Colonic mucosa (tissue), 4 donors: ENCODE measurements around the gene RSU1. TPM values are rescaled to one million over a fixed set of nuclear protein-coding genes. Genes with fewer than 3 reads are reported as not detected.

Source experiments
- DNase-seq: peaks from one replicate; pipeline ENCODE4 v3.0.0-alpha.2; 2020
- H3K27ac ChIP-seq: fragments of 200-600 bp; one replicate; pipeline ENCODE4 v1.8.0; 2021
- H3K27me3 ChIP-seq: fragments of 200-600 bp; one replicate; pipeline ENCODE4 v1.8.0; 2021
- H3K36me3 ChIP-seq: fragments of 200-600 bp; one replicate; pipeline ENCODE4 v1.8.0; 2021
- H3K4me1 ChIP-seq: fragments of 200-600 bp; one replicate; pipeline ENCODE4 v1.8.0; 2021; ENCODE audit warnings: mild to moderate bottlenecking
- H3K4me3 ChIP-seq: fragments of 200-600 bp; one replicate; pipeline ENCODE4 v1.8.0; 2021
- H3K9ac ChIP-seq, 2 donors: one replicate each; pipeline ENCODE4 v1.7.0; 2013; ENCODE audit warnings: control low read depth in 2 of 2, low read depth in 2 of 2, low read length in 2 of 2
- H3K9me3 ChIP-seq: fragments of 200-600 bp; one replicate; pipeline ENCODE4 v1.8.0; 2021
- intact Hi-C: fragments of 100-400 bp; cut with DNase I; formaldehyde crosslinking; loops from one replicate; pipeline ENCODE4 v1.14.1; 2022
- total RNA-seq, 2 donors: library from RNA; stranded (reverse); fragmentation: NEBNext Ultra II Directional in 1 of 2; extraction: Animal tissue kit (Norgen Biotek cat#: 25700) in 1 of 2; gene quantifications; one replicate each; pipeline ENCODE4 v1.2.1, GENCODE V29; 2021
- TF ChIP-seq, protein P1 (sequence below): fragments of 200-600 bp; IDR thresholded peaks from one replicate; pipeline ENCODE4 v1.8.0; 2022; ENCODE audit warnings: antibody characterized with exemption, mild to moderate bottlenecking
- donor health status: healthy.
- donor health status: DM: no; HTN: no; CAD: no.
- donor health status: DM: no; HTN: no; CAD: no.

The RSU1 gene
- total RNA-seq, 2 donors from 2014 or later, result 44.3 to 82.9 TPM

DNA sequence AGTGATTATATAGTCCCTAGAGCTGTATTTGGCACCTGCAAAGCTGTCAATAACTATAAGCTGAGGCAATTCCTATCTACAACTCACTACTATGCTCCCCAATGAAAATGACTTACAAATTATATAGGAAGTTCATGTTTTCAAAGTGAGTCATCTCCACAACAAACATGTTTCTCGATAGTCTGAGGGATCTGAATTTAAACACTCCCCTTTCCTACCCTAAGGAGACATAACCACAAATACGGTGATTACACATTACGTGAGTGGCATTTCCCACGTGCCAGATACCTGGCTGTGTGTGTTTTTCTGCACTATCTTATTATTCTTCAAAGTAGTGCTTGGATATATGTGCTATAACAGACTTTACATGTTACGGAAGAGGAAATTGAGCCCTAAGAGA is 173.1 kb downstream of the RSU1 start:
- intact Hi-C loops, result no loop called here
- H3K9me3 ChIP-seq, result no peaks in the 10 kb centered on the region
- H3K27me3 ChIP-seq, result no peaks in the 10 kb centered on the region
- H3K27ac ChIP-seq, result no peak overlapping the region
- no peak for DNase-seq
- no peaks in the 10 kb centered on the region for H3K36me3 ChIP-seq
- TF ChIP-seq, protein P1, sequence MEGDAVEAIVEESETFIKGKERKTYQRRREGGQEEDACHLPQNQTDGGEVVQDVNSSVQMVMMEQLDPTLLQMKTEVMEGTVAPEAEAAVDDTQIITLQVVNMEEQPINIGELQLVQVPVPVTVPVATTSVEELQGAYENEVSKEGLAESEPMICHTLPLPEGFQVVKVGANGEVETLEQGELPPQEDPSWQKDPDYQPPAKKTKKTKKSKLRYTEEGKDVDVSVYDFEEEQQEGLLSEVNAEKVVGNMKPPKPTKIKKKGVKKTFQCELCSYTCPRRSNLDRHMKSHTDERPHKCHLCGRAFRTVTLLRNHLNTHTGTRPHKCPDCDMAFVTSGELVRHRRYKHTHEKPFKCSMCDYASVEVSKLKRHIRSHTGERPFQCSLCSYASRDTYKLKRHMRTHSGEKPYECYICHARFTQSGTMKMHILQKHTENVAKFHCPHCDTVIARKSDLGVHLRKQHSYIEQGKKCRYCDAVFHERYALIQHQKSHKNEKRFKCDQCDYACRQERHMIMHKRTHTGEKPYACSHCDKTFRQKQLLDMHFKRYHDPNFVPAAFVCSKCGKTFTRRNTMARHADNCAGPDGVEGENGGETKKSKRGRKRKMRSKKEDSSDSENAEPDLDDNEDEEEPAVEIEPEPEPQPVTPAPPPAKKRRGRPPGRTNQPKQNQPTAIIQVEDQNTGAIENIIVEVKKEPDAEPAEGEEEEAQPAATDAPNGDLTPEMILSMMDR, result no peak
- no peak overlapping the region for H3K4me3 ChIP-seq
- H3K4me1 ChIP-seq, result no peaks in the 10 kb centered on the region
- H3K9ac ChIP-seq, result no peak overlapping the region

DNA sequence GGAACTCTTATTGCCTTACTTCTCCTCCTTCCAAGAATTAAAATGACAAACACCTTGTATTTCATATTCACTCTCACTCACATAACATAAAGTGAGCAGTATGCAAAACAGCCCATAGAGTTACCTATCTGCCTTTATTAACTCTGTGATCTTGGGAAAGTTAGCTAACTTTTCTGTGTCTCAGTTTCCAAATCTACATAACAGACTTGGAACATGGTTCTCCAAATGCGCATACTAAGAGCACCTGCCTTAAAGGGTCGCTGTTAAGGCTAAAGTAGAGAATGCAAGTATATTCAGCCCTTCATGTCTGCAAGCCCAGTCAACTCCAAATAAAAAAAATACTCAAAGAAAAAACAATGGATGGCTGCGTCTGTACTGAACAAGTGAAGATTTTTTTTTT is 173.7 kb downstream of the RSU1 start:
- DNase-seq, result no peak
- no peak overlapping the region for H3K4me3 ChIP-seq
- intact Hi-C loops, result no loop called here

DNA sequence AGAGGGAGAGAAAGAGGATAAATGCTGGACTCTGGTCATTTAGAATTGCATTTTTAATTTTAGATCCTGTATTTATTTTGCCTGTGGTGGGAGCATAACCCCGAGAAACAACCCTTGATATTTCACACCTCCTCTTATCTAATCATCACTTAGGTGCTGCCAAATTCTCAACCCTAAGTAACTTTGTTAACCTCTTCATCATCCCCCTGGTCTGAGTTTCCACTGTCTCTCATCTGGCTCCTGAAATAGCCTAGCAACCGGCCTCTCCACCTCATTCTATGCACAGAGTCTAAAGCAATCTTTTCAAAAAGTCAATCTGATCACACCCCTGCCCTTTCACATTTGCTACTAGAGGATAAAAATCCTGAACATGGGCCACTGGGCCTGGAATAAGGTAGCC is 177.1 kb downstream of the RSU1 start:
- no peaks in the 10 kb centered on the region for H3K4me1 ChIP-seq
- no peaks in the 10 kb centered on the region for H3K36me3 ChIP-seq
- no peak for DNase-seq
- TF ChIP-seq, protein P1, result no peak
- no peak overlapping the region for H3K27ac ChIP-seq
- intact Hi-C loops, result no loop called here
- H3K27me3 ChIP-seq, result no peaks in the 10 kb centered on the region
- H3K4me3 ChIP-seq, result no peak overlapping the region
- H3K9me3 ChIP-seq, result no peaks in the 10 kb centered on the region
- no peak overlapping the region for H3K9ac ChIP-seq

More for the DNA sequence above, 173.7 kb downstream of the RSU1 start:
- no peaks in the 10 kb centered on the region for H3K36me3 ChIP-seq
- TF ChIP-seq, protein P1, result no peak
- no peaks in the 10 kb centered on the region for H3K9me3 ChIP-seq
- no peaks in the 10 kb centered on the region for H3K4me1 ChIP-seq
- H3K27me3 ChIP-seq, result no peaks in the 10 kb centered on the region
- no peak overlapping the region for H3K9ac ChIP-seq
- no peak overlapping the region for H3K27ac ChIP-seq

DNA sequence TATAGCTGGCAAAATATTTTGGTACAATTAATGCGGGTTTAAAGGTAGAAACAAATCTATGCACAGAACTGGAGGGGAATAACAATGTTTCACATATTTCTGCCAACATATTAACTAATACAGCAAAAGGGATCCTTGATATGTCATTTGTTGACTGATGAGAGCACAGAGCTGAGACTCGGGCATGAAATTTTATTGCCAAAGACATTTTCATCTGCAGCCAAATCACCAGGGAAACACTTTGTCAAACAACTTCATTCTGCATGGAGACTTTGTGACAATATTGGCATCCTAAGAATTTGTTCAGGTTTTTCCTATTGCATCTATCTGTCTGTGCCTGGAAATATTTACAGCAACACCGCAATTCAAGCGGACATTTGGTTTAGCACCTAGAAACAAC is 177.8 kb downstream of the RSU1 start:
- no peaks in the 10 kb centered on the region for H3K9me3 ChIP-seq
- no peaks in the 10 kb centered on the region for H3K36me3 ChIP-seq
- no peak overlapping the region for H3K4me3 ChIP-seq
- H3K9ac ChIP-seq, result no peak overlapping the region
- H3K27me3 ChIP-seq, result no peaks in the 10 kb centered on the region
- H3K4me1 ChIP-seq, result no peaks in the 10 kb centered on the region
- H3K27ac ChIP-seq, result no peak overlapping the region
- DNase-seq, result no peak
- TF ChIP-seq, protein P1, result no peak
- intact Hi-C loops, result no loop called here

DNA sequence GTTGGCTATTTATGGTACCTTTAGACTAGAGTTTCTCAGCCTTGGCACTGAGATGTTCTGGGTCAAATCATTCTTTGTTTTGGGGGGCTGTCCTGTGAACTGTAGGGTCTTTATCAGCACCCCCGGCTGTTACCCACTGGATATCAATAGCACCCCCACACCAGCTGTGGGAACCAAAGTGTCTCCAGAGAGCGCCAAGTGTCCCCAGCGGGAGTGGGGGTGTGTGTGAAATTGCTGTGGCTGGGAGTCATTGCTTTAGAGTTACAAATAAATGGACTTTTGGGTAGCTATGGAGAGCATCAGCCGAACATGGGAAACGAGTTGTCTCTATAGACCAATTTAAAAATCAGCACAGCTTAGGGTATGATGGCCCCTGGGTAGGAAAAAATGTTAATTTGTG is 184.2 kb downstream of the RSU1 start:
- Histone ChIP-seq H3K27ac (no peak overlapping the region), H3K4me3 (no peak overlapping the region), H3K9ac (no peak overlapping the region), H3K9me3 (no peaks in the 10 kb centered on the region), H3K36me3 (no peaks in the 10 kb centered on the region), H3K4me1 (no peaks in the 10 kb centered on the region), H3K27me3 (no peaks in the 10 kb centered on the region)
- TF ChIP-seq, protein P1, result no peak
- intact Hi-C loops, result no loop called here
- no peak for DNase-seq

DNA sequence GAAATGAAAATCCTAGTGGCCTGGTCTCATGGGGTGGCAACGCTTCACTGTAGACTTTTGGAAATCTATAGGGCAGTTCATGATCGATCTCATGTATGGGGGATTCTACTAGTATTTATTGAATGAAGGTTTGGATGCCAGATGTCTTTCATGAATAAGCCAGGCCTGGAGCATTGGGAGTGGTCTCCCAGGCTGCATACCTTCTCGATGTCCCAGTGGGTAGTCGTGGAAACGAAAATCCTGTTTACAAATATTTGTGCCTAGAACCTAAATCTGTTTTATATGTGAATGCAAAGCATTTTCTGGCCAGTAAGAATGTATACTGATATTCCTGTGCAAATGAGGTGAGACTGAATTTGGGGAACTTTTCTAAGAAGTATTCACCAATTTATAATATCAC is 190.5 kb downstream of the RSU1 start:
- Histone ChIP-seq H3K27me3 (no peaks in the 10 kb centered on the region), H3K9ac (no peak overlapping the region), H3K36me3 (no peaks in the 10 kb centered on the region), H3K9me3 (no peaks in the 10 kb centered on the region), H3K4me3 (no peak overlapping the region), H3K4me1 (no peaks in the 10 kb centered on the region), H3K27ac (no peak overlapping the region)
- intact Hi-C loops, result no loop called here
- TF ChIP-seq, protein P1, result no peak
- DNase-seq, result no peak
